ENCODE measurements around the gene ATF7IP2. TPM values are rescaled to one million over a fixed set of nuclear protein-coding genes. Genes with fewer than 3 reads are reported as not detected.

ATF7IP2 gene
- polyA plus RNA-seq, 1 donor (not counting 4 experiments of a cell fraction or from before 2014, with no cell fraction given): 9.8 TPM

DNA sequence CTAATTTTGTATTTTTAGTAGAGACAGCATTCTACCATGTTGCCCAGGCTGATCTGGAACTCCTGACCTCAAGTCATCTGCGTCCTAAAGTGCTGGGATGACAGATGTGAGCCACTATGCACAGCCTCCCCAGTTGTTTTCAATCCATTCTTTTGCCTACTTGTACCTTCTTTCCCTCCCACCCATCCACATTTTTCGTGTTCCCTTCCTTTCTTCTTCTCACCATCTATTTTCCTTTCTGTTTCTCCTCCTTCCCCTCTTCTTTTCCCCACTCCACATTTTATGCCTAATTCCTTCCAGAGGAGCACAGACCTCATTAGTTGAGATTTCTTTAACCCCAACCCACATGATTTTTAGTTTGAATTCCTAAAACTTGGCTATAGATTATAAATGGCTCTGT is 94.3 kb downstream of the ATF7IP2 start:
- H3K4me1 ChIP-seq (ENCODE audit: control insufficient read depth, extremely low read depth, insufficient read depth, low read length): no peaks in the 10 kb centered on the region
- no peak overlapping the region for H3K9ac ChIP-seq (ENCODE audit: control insufficient read depth, extremely low read depth, insufficient read depth, low read length)
- H3K27ac ChIP-seq (ENCODE audit: control insufficient read depth, insufficient read depth, low read length): no peak overlapping the region
- no peak overlapping the region for H3K4me3 ChIP-seq (ENCODE audit: control insufficient read depth in 2 of 3, extremely low read depth in 1 of 3, insufficient read depth in 2 of 3, low read depth in 1 of 3, low read length in 3 of 3)
- no peaks in the 10 kb centered on the region for H4K20me1 ChIP-seq (ENCODE audit: control insufficient read depth, extremely low read depth, insufficient read depth, low read length)
- FAIRE-seq (no peak), DNase-seq (ENCODE audit: low read depth, low spot score) (no peak)
- H3K36me3 ChIP-seq (ENCODE audit: control insufficient read depth in 2 of 2, extremely low read depth in 1 of 2, insufficient read depth in 2 of 2, low read length in 2 of 2): no peaks in the 10 kb centered on the region
- dilution Hi-C loops (cut with MboI; ENCODE audit: extremely low pct_ligation_motif_present, low sequenced_read_pairs): no loop called here
- no peaks in the 10 kb centered on the region for H3K9me3 ChIP-seq (ENCODE audit: control insufficient read depth, low read depth, low read length)
- H2AFZ ChIP-seq (ENCODE audit: control insufficient read depth, low read length): no peak overlapping the region
- H3K27me3 ChIP-seq (ENCODE audit: control insufficient read depth, extremely low read depth, insufficient read depth, low read length): no peaks in the 10 kb centered on the region
- no peaks in the 10 kb centered on the region for H3K79me2 ChIP-seq (ENCODE audit: control insufficient read depth, insufficient read depth, low read length)
- no peak for TF ChIP-seq EZH2 (IDR thresholded peaks at IDR 0.05; ENCODE audit: low read length)
- TF ChIP-seq, protein P1, sequence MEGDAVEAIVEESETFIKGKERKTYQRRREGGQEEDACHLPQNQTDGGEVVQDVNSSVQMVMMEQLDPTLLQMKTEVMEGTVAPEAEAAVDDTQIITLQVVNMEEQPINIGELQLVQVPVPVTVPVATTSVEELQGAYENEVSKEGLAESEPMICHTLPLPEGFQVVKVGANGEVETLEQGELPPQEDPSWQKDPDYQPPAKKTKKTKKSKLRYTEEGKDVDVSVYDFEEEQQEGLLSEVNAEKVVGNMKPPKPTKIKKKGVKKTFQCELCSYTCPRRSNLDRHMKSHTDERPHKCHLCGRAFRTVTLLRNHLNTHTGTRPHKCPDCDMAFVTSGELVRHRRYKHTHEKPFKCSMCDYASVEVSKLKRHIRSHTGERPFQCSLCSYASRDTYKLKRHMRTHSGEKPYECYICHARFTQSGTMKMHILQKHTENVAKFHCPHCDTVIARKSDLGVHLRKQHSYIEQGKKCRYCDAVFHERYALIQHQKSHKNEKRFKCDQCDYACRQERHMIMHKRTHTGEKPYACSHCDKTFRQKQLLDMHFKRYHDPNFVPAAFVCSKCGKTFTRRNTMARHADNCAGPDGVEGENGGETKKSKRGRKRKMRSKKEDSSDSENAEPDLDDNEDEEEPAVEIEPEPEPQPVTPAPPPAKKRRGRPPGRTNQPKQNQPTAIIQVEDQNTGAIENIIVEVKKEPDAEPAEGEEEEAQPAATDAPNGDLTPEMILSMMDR (optimal IDR thresholded peaks at IDR 0.05 in 1 of 3, IDR thresholded peaks at IDR 0.05 in 1 of 3, conservative IDR thresholded peaks at IDR 0.05 in 1 of 3; ENCODE audit: extremely low read depth in 1 of 3, insufficient read depth in 2 of 3, low read length in 3 of 3): no peak
- no peaks in the 10 kb centered on the region for H3K9me1 ChIP-seq (ENCODE audit: control insufficient read depth, extremely low read depth, insufficient read depth, low read length)
- H3K4me2 ChIP-seq (ENCODE audit: control insufficient read depth, extremely low read depth, insufficient read depth, low read depth, low read length): no peak overlapping the region

GRCh38 chr16:10485159-10485558 is 99.3 kb downstream of the ATF7IP2 start:
- H3K4me1 ChIP-seq (ENCODE audit: control insufficient read depth, extremely low read depth, insufficient read depth, low read length): no peaks in the 10 kb centered on the region
- no peaks in the 10 kb centered on the region for H3K9me1 ChIP-seq (ENCODE audit: control insufficient read depth, extremely low read depth, insufficient read depth, low read length)
- H3K9me3 ChIP-seq (ENCODE audit: control insufficient read depth, low read depth, low read length): peaks cover 7% of the 10 kb centered on the region
- no peak overlapping the region for H2AFZ ChIP-seq (ENCODE audit: control insufficient read depth, low read length)
- no peak overlapping the region for H3K4me2 ChIP-seq (ENCODE audit: control insufficient read depth, extremely low read depth, insufficient read depth, low read depth, low read length)
- no peaks in the 10 kb centered on the region for H4K20me1 ChIP-seq (ENCODE audit: control insufficient read depth, extremely low read depth, insufficient read depth, low read length)
- H3K36me3 ChIP-seq (ENCODE audit: control insufficient read depth in 2 of 2, extremely low read depth in 1 of 2, insufficient read depth in 2 of 2, low read length in 2 of 2): no peaks in the 10 kb centered on the region
- H3K27me3 ChIP-seq (ENCODE audit: control insufficient read depth, extremely low read depth, insufficient read depth, low read length): no peaks in the 10 kb centered on the region
- H3K9ac ChIP-seq (ENCODE audit: control insufficient read depth, extremely low read depth, insufficient read depth, low read length): no peak overlapping the region
- DNase-seq (ENCODE audit: low read depth, low spot score): no peak
- H3K4me3 ChIP-seq (ENCODE audit: control insufficient read depth in 2 of 3, extremely low read depth in 1 of 3, insufficient read depth in 2 of 3, low read depth in 1 of 3, low read length in 3 of 3): no peak overlapping the region
- no peak overlapping the region for H3K27ac ChIP-seq (ENCODE audit: control insufficient read depth, insufficient read depth, low read length)
- TF ChIP-seq, protein P1 (optimal IDR thresholded peaks at IDR 0.05 in 1 of 3, IDR thresholded peaks at IDR 0.05 in 1 of 3, conservative IDR thresholded peaks at IDR 0.05 in 1 of 3; ENCODE audit: extremely low read depth in 1 of 3, insufficient read depth in 2 of 3, low read length in 3 of 3): no peak
- TF ChIP-seq EZH2 (IDR thresholded peaks at IDR 0.05; ENCODE audit: low read length): no peak
- H3K79me2 ChIP-seq (ENCODE audit: control insufficient read depth, insufficient read depth, low read length): no peaks in the 10 kb centered on the region
- no peak for FAIRE-seq
- dilution Hi-C loops (cut with MboI; ENCODE audit: extremely low pct_ligation_motif_present, low sequenced_read_pairs): no loop called here

Data from keratinocyte (primary cell).